Measurements from ENCODE around the gene SLC30A2. TPM values are rescaled to one million over a fixed set of nuclear protein-coding genes. Genes with fewer than 3 reads are reported as not detected.

SLC30A2 gene
- total RNA-seq, 1 experiment from 2014 or later = 3.0 TPM

GRCh38 chr1:26075421-26076144 lies 29.7 kb upstream of the SLC30A2 start:
- no peak overlapping the region for H3K4me3 Mint-ChIP-seq (ENCODE audit: unreplicated experiment)
- Histone ChIP-seq H3K4me3 (ENCODE audit: low read depth, low read length) (no peak overlapping the region), H3K4me1 (peaks cover 36% of the 10 kb centered on the region), H3K27me3 (replicated peaks; ENCODE audit: control insufficient read depth, insufficient read depth, low read length) (no peaks in the 10 kb centered on the region), H3K9me3 (no peaks in the 10 kb centered on the region), H3K36me3 (ENCODE audit: control insufficient read depth, insufficient read depth, low read length) (no peaks in the 10 kb centered on the region)
- no TSS peak for BruUV-seq (replicated peaks)
- H3K4me1 Mint-ChIP-seq (ENCODE audit: low read depth, unreplicated experiment) = peaks cover 6% of the 10 kb centered on the region
- no peaks in the 10 kb centered on the region for H3K27me3 Mint-ChIP-seq (ENCODE audit: insufficient read depth, unreplicated experiment)
- intact Hi-C loops (cut with micrococcal nuclease; ENCODE audit: unreplicated experiment) = no loop called here
- H3K36me3 Mint-ChIP-seq (ENCODE audit: insufficient read depth, unreplicated experiment) = peaks cover 5% of the 10 kb centered on the region
- no peaks in the 10 kb centered on the region for H3K9me3 Mint-ChIP-seq (ENCODE audit: unreplicated experiment)
- TF ChIP-seq CTCF (IDR thresholded peaks at IDR 0.05; ENCODE audit: insufficient read depth in 1 of 2, low read depth in 1 of 2, low read length in 1 of 2, severe bottlenecking in 1 of 2, unreplicated experiment in 1 of 2) = no peak
- CTCF ChIA-PET = no interaction called here
- POLR2A ChIA-PET = no interaction called here
- no peak overlapping the region for H3K27ac Mint-ChIP-seq (ENCODE audit: unreplicated experiment)
- DNase-seq = no peak

DNA sequence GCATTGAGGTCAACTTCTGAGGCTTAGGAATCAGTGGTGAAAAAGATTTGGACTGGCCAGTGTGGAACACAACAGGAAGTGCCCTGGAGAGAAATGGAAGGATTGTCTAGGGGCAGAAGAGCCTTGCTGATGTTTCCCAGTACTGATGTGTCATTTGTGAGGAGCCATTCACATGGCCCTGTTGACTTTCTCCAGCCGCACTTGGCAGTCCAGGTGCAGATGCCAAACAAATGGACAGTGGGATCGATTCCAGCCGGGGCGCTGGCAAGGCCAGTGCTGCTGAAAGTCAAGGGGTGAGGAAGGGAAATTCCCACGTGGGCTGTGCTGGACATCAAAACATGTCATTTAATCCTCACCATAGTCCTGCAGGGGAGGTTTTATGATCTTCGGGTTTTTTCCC lies 26.4 kb upstream of the SLC30A2 start:
- POLR2A ChIA-PET = no interaction called here
- Mint-ChIP-seq H3K9me3 (ENCODE audit: unreplicated experiment) (no peaks in the 10 kb centered on the region), H3K27me3 (ENCODE audit: insufficient read depth, unreplicated experiment) (no peaks in the 10 kb centered on the region), H3K4me3 (ENCODE audit: unreplicated experiment) (no peak overlapping the region), H3K36me3 (ENCODE audit: insufficient read depth, unreplicated experiment) (no peaks in the 10 kb centered on the region), H3K27ac (ENCODE audit: unreplicated experiment) (no peak overlapping the region), H3K4me1 (ENCODE audit: low read depth, unreplicated experiment) (peaks cover 3% of the 10 kb centered on the region)
- CTCF ChIA-PET = no interaction called here
- BruUV-seq (replicated peaks) = no TSS peak
- H3K36me3 ChIP-seq (ENCODE audit: control insufficient read depth, insufficient read depth, low read length) = no peaks in the 10 kb centered on the region
- H3K27me3 ChIP-seq (replicated peaks; ENCODE audit: control insufficient read depth, insufficient read depth, low read length) = no peaks in the 10 kb centered on the region
- DNase-seq = no peak
- no peaks in the 10 kb centered on the region for H3K9me3 ChIP-seq
- intact Hi-C loops (cut with micrococcal nuclease; ENCODE audit: unreplicated experiment) = no loop called here
- no peak for TF ChIP-seq CTCF (IDR thresholded peaks at IDR 0.05; ENCODE audit: insufficient read depth in 1 of 2, low read depth in 1 of 2, low read length in 1 of 2, severe bottlenecking in 1 of 2, unreplicated experiment in 1 of 2)
- 0 out of 2 replicates have a peak, but pooled peaks cover 8% of the 10 kb centered on the region for H3K4me1 ChIP-seq
- no peak overlapping the region for H3K4me3 ChIP-seq (ENCODE audit: low read depth, low read length)

- POLR2A ChIA-PET = no interaction called here
- CTCF ChIA-PET = no interaction called here
- Histone ChIP-seq H3K9me3 (no peaks in the 10 kb centered on the region), H3K36me3 (ENCODE audit: control insufficient read depth, insufficient read depth, low read length) (no peaks in the 10 kb centered on the region), H3K4me1 (0 out of 2 replicates have a peak, but pooled peaks cover 13% of the 10 kb centered on the region), H3K27me3 (replicated peaks; ENCODE audit: control insufficient read depth, insufficient read depth, low read length) (no peaks in the 10 kb centered on the region), H3K4me3 (ENCODE audit: low read depth, low read length) (no peak overlapping the region)
- no peak for TF ChIP-seq CTCF (IDR thresholded peaks at IDR 0.05; ENCODE audit: insufficient read depth in 1 of 2, low read depth in 1 of 2, low read length in 1 of 2, severe bottlenecking in 1 of 2, unreplicated experiment in 1 of 2)
- Mint-ChIP-seq H3K4me3 (ENCODE audit: unreplicated experiment) (no peak overlapping the region), H3K27me3 (ENCODE audit: insufficient read depth, unreplicated experiment) (no peaks in the 10 kb centered on the region), H3K27ac (ENCODE audit: unreplicated experiment) (no peak overlapping the region), H3K9me3 (ENCODE audit: unreplicated experiment) (no peaks in the 10 kb centered on the region), H3K36me3 (ENCODE audit: insufficient read depth, unreplicated experiment) (no peaks in the 10 kb centered on the region), H3K4me1 (ENCODE audit: low read depth, unreplicated experiment) (peaks cover 5% of the 10 kb centered on the region)
- intact Hi-C loops (cut with micrococcal nuclease; ENCODE audit: unreplicated experiment) = no loop called here
- BruUV-seq (replicated peaks) = no TSS peak
- DNase-seq = no peak
These were observed 25.0 kb upstream of the SLC30A2 start for GRCh38 chr1:26070963-26071342.

Measured in Caco-2 (cell line).